Measurements from ENCODE around the gene KLHL40. TPM values are rescaled to one million over a fixed set of nuclear protein-coding genes. Genes with fewer than 3 reads are reported as not detected.

Gene KLHL40
- total RNA-seq, 2 experiments from 2014 or later, result not detected

DNA sequence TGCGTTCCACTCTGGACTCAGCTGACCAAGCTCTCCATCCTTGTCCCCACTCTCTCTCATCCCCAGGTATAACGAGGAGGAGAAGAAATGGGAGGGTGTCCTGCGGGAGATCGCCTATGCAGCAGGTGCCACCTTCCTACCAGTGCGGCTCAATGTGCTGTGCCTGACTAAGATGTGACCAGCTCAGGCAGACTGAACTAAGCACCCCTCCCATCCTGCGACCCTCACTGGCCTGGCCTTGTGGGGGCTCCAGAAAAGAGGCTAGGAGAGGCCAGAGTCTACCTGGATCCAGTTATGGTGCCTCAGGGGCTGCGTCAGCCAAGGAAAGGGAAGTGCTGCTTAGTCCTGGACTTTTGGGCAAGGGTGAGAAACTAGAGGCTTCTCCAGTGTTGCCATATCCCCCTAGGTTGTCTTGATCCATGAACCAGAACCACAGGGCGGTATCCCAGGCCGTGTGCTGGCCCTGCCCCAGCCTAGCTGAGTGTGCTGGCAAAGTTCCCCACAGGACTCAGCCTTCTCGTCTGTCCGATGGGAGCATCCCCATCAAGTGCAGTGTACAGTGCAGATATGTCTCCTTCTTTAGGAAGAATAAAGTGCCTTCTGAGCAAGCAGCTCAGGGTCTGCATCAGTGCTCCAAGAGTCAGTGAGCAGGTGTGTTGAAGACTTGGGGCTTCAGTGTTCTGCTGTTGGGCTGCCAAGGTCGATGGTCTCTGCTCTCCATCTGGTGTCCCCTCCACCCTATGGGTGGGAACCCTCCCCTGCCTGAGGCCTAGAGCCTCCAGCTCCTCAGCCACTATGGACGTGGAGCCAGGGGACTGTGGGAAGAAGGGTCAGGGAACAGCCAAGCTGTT is 6.7 kb downstream of the KLHL40 start:
- POLR2A ChIA-PET, result no interaction called here
- Mint-ChIP-seq H3K9me3 (no peaks in the 10 kb centered on the region), H3K27me3 (peaks cover 4% of the 10 kb centered on the region), H3K36me3 (ENCODE audit: low read depth) (no peaks in the 10 kb centered on the region), H3K27ac (no peak overlapping the region), H3K4me3 (no peak overlapping the region), H3K4me1 (no peaks in the 10 kb centered on the region)
- CTCF ChIA-PET, result no interaction called here
- no peak for DNase-seq

GRCh38 chr3:42692667-42693529 is 7.6 kb downstream of the KLHL40 start:
- no peaks in the 10 kb centered on the region for H3K36me3 Mint-ChIP-seq (ENCODE audit: low read depth)
- H3K4me1 Mint-ChIP-seq, result no peaks in the 10 kb centered on the region
- ChIA-PET POLR2A (no interaction called here), CTCF (no interaction called here)
- H3K9me3 Mint-ChIP-seq, result no peaks in the 10 kb centered on the region
- H3K27me3 Mint-ChIP-seq, result peaks cover 2% of the 10 kb centered on the region
- H3K27ac Mint-ChIP-seq, result no peak overlapping the region
- no peak overlapping the region for H3K4me3 Mint-ChIP-seq
- DNase-seq, result no peak

GRCh38 chr3:42693530-42693930 is 8.2 kb downstream of the KLHL40 start:
- Mint-ChIP-seq H3K9me3 (no peaks in the 10 kb centered on the region), H3K4me1 (peaks cover under 1% of the 10 kb centered on the region), H3K36me3 (ENCODE audit: low read depth) (no peaks in the 10 kb centered on the region), H3K27me3 (peaks cover 2% of the 10 kb centered on the region), H3K27ac (no peak overlapping the region), H3K4me3 (no peak overlapping the region)
- ChIA-PET POLR2A (no interaction called here), CTCF (no interaction called here)
- DNase-seq, result no peak

DNA sequence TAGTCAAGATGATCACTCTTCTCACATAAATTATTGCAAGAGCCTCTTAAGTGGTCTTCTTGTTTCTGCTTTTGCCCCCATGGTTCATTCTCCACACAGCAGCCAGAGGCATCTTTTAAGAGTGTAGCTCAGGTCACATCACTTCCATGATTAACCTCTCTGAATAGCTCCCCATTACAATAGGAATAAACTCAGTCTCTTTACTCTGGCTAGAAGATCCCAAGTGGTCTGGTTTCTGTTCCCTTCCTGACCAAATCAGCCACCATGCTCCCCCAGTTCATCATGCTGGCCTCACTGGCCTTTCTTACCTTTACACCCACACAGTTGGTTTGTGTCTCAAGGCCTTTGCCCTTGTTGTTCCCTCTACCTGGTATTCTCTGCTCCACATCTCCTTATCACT is 9.0 kb downstream of the KLHL40 start:
- POLR2A ChIA-PET, result no interaction called here
- no peaks in the 10 kb centered on the region for H3K9me3 Mint-ChIP-seq
- H3K27ac Mint-ChIP-seq, result no peak overlapping the region
- H3K36me3 Mint-ChIP-seq (ENCODE audit: low read depth), result no peaks in the 10 kb centered on the region
- CTCF ChIA-PET, result interaction anchor here (1.6 kb wide), 1 partner anchor 17 kb away, joined by 4 read pairs; no protein-coding TSS in a partner anchor
- no peak for DNase-seq
- no peak overlapping the region for H3K4me3 Mint-ChIP-seq
- H3K4me1 Mint-ChIP-seq, result peaks cover 5% of the 10 kb centered on the region
- no peaks in the 10 kb centered on the region for H3K27me3 Mint-ChIP-seq

- CTCF ChIA-PET, result interaction anchor here (0.9 to 1.9 kb wide), 3 partner anchors 10 to 49 kb away, joined by 3 to 4 read pairs (median 4); no protein-coding TSS in a partner anchor
- POLR2A ChIA-PET, result no interaction called here
- H3K36me3 Mint-ChIP-seq (ENCODE audit: low read depth), result no peaks in the 10 kb centered on the region
Observed at GRCh38 chr3:42696356-42697288, 11.3 kb downstream of the KLHL40 start.

DNA sequence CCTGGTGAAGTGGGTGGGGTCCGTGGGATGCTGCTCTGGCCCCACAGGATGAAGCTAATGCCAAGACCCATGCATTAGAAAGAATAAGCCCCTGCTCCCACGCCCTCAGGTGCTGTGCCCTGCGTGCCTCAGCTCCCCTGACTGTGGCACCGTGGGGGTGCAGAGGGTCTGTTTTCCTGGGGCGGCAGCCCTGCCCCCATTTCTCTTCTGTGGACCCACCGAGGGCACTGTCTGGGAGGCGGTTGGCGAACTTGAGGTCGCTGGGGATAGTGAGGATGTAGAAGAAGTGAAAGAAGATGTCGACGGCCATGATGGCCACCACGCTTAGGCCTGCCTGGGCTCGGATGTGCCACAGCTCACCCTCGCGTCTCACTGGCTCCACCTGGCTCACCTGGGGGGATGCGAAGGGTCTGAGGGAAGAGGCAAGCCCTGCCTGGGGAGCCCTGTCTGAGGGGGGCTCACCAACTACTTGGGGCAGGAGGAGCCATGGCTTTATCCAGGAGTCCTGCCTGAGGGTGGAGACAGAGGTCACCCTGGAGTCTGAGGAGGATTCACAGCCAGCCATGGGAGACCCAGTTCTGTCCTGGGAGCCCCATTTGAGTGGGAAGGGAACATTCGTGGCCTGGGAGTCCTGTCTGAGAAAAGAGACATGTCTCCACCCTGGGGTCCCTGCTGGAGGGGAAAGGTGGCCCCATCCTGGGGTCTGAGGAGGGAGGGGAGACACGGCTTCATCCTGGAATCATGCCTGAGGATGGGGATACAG is 12.1 kb downstream of the KLHL40 start:
- no peak overlapping the region for H3K27ac Mint-ChIP-seq
- no peaks in the 10 kb centered on the region for H3K27me3 Mint-ChIP-seq
- ChIA-PET CTCF (interaction anchor here (0.9 to 1.7 kb wide), 2 partner anchors 11 to 48 kb away, joined by 3 to 4 read pairs; no protein-coding TSS in a partner anchor), POLR2A (no interaction called here)
- H3K4me1 Mint-ChIP-seq, result peaks cover 11% of the 10 kb centered on the region
- H3K36me3 Mint-ChIP-seq (ENCODE audit: low read depth), result no peaks in the 10 kb centered on the region
- no peaks in the 10 kb centered on the region for H3K9me3 Mint-ChIP-seq
- DNase-seq, result no peak
- H3K4me3 Mint-ChIP-seq, result no peak overlapping the region

More at GRCh38 chr3:42696356-42697288, 11.3 kb downstream of the KLHL40 start:
- H3K27me3 Mint-ChIP-seq, result no peaks in the 10 kb centered on the region
- no peak overlapping the region for H3K4me3 Mint-ChIP-seq
- H3K27ac Mint-ChIP-seq, result no peak overlapping the region
- H3K9me3 Mint-ChIP-seq, result no peaks in the 10 kb centered on the region
- peaks cover 11% of the 10 kb centered on the region for H3K4me1 Mint-ChIP-seq
- DNase-seq, result no peak

DNA sequence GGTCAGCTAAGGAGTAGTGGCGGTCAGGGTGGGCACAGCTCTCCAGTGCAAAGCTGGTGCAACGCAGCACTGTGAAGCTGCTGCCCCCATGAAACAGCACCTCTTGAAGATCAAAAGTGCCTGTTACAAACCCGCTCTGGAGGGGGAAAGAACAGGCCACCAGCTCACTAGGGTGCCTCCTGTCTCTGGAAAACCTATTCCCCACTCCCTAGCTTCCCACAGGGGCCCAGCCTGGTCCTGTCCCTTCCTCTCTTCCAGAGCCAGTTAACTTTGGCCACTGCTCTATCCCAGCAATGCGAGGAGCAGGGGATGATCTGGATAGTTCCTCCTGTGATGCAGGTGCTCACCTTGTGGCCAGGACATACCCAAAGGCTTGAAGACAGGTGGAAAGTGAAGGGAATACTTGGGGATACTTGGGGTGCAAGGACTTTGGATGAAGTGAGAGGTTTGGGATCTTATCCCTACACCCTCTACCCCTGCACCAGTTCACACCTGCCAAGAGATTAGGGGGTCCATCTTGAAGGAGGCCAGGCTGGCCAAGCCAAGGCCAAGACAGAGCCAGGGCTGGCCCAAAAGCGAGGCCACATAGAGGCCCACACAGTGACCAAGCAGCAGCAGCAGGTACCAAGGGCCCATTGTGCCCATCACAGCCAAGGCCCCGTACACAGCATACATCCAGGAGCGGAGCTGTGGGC is 13.0 kb downstream of the KLHL40 start:
- Mint-ChIP-seq H3K27ac (no peak overlapping the region), H3K9me3 (no peaks in the 10 kb centered on the region), H3K36me3 (ENCODE audit: low read depth) (no peaks in the 10 kb centered on the region), H3K4me1 (peaks cover 11% of the 10 kb centered on the region), H3K27me3 (no peaks in the 10 kb centered on the region), H3K4me3 (no peak overlapping the region)
- ChIA-PET POLR2A (no interaction called here), CTCF (interaction anchor here (1.7 kb wide), 1 partner anchor 12 kb away, joined by 4 read pairs; no protein-coding TSS in a partner anchor)
- DNase-seq, result no peak

- POLR2A ChIA-PET, result no interaction called here
- no peak for DNase-seq
- Mint-ChIP-seq H3K27ac (no peak overlapping the region), H3K4me1 (peaks cover 11% of the 10 kb centered on the region), H3K9me3 (no peaks in the 10 kb centered on the region), H3K27me3 (no peaks in the 10 kb centered on the region), H3K4me3 (no peak overlapping the region), H3K36me3 (ENCODE audit: low read depth) (no peaks in the 10 kb centered on the region)
- CTCF ChIA-PET, result no interaction called here
Observed at GRCh38 chr3:42698911-42699230, 13.5 kb downstream of the KLHL40 start.

DNA sequence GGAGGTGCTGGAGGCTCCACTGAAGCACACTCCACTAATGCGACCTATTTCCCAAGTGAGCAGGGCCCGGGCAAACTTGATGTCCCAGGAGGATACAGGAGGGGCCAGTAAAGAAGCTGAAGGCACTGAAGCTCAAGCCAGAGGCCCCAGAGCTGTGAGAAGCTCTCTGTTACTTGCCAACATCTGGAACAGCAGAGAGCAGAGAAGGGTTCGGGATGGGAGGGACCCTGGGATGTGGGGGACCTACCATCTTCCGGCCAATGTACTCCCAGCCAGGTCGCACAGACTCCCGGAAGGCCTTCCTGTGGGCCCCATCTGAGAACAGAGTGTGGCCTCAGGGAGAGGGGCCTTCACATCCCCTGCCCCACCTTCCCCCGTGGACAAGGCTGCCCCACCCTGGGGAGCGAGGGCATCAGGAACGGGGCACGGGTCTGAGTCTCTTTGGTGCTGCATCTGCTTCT is 14.2 kb downstream of the KLHL40 start:
- Mint-ChIP-seq H3K4me1 (peaks cover 11% of the 10 kb centered on the region), H3K36me3 (ENCODE audit: low read depth) (no peaks in the 10 kb centered on the region), H3K27me3 (no peaks in the 10 kb centered on the region), H3K9me3 (no peaks in the 10 kb centered on the region), H3K4me3 (no peak overlapping the region), H3K27ac (no peak overlapping the region)
- no peak for DNase-seq
- ChIA-PET POLR2A (no interaction called here), CTCF (no interaction called here)

GRCh38 chr3:42700366-42701288 is 15.3 kb downstream of the KLHL40 start:
- no peaks in the 10 kb centered on the region for H3K27me3 Mint-ChIP-seq
- H3K4me3 Mint-ChIP-seq, result no peak overlapping the region
- CTCF ChIA-PET, result interaction anchor here (0.6 kb wide), 1 partner anchor 1135 kb away, joined by 3 read pairs; no protein-coding TSS in a partner anchor
- POLR2A ChIA-PET, result no interaction called here
- no peaks in the 10 kb centered on the region for H3K9me3 Mint-ChIP-seq
- no peak overlapping the region for H3K27ac Mint-ChIP-seq
- no peaks in the 10 kb centered on the region for H3K36me3 Mint-ChIP-seq (ENCODE audit: low read depth)
- DNase-seq, result no peak
- H3K4me1 Mint-ChIP-seq, result peaks cover 11% of the 10 kb centered on the region

All from activated CD4-positive, alpha-beta T cell treated with anti-CD3 and anti-CD28 coated beads, Interleukin-2, amount 10 ng/mL, durations not matched to agents 7 days and 5 days (primary cell).